HL-60/S4 treated with retinoic acid at 250 ng/mL for 4 days and 3 days (cell line): Measurements from ENCODE around the gene PRSS35.
"Not testable (repeated sequence)": the region's sequence is repeated elsewhere in the genome, so short reads cannot be mapped to it uniquely, and the experiment has no call there.

Experiments
- in situ Hi-C: fragments of 300-500 bp; cut with MboI; formaldehyde crosslinking; loops from 2 replicates; pipeline ENCODE4 v1.7.0; 2022; ENCODE audit warnings: low sequenced_read_pairs

The PRSS35 gene

GRCh38 chr6:83511901-83512681, at the start of gene PRSS35:
Gene PRSS35, plus strand, starts transcription at chr6:83512534. Its CDS starts 10,908 bp downstream, at chr6:83523442.
- in situ Hi-C loops = loop anchor here (5.0 kb wide), 1 partner anchor 100 kb away; no protein-coding TSS in a partner anchor

- in situ Hi-C loops = no loop called here
These were observed 48.4 kb upstream of the PRSS35 start for GRCh38 chr6:83463886-83464285.

GRCh38 chr6:83464381-83465140, 47.8 kb upstream of the PRSS35 start:
- in situ Hi-C loops = no loop called here

GRCh38 chr6:83466328-83466727, 46.0 kb upstream of the PRSS35 start:
- in situ Hi-C loops = no loop called here

- in situ Hi-C loops = no loop called here
These were observed 44.7 kb upstream of the PRSS35 start for GRCh38 chr6:83467620-83468036.

GRCh38 chr6:83470001-83470400, 42.3 kb upstream of the PRSS35 start:
- in situ Hi-C loops = no loop called here

- in situ Hi-C loops = no loop called here
These were observed 41.7 kb upstream of the PRSS35 start for GRCh38 chr6:83470587-83470986.

- in situ Hi-C loops = no loop called here
These were observed 39.6 kb upstream of the PRSS35 start for GRCh38 chr6:83472767-83473166.

- in situ Hi-C loops = no loop called here
These were observed 38.0 kb upstream of the PRSS35 start for GRCh38 chr6:83474309-83474708.

GRCh38 chr6:83476971-83477370, 35.4 kb upstream of the PRSS35 start:
- in situ Hi-C loops = no loop called here

GRCh38 chr6:83479389-83479788, 32.9 kb upstream of the PRSS35 start:
- in situ Hi-C loops = no loop called here

- in situ Hi-C loops = no loop called here
These were observed 31.9 kb upstream of the PRSS35 start for GRCh38 chr6:83480470-83480869.

- in situ Hi-C loops = not testable (repeated sequence)
These were observed 30.4 kb upstream of the PRSS35 start for GRCh38 chr6:83481938-83482337.

- in situ Hi-C loops = no loop called here
These were observed 23.9 kb upstream of the PRSS35 start for GRCh38 chr6:83488448-83488847.

- in situ Hi-C loops = no loop called here
These were observed 23.5 kb upstream of the PRSS35 start for GRCh38 chr6:83488861-83489260.

- in situ Hi-C loops = no loop called here
These were observed 22.0 kb upstream of the PRSS35 start for GRCh38 chr6:83490217-83490807.

GRCh38 chr6:83505356-83505755, 7.0 kb upstream of the PRSS35 start:
- in situ Hi-C loops = no loop called here

GRCh38 chr6:83509441-83509840, 2.9 kb upstream of the PRSS35 start:
- in situ Hi-C loops = no loop called here

GRCh38 chr6:83510791-83511190, 1.5 kb upstream of the PRSS35 start:
- in situ Hi-C loops = loop anchor here (5.0 kb wide), 1 partner anchor 98 kb away; no protein-coding TSS in a partner anchor

- in situ Hi-C loops = loop anchor here (5.0 kb wide), 1 partner anchor 99 kb away; no protein-coding TSS in a partner anchor
These were observed 1.1 kb upstream of the PRSS35 start for GRCh38 chr6:83511266-83511665.

- in situ Hi-C loops = loop anchor here (5.0 kb wide), 1 partner anchor 102 kb away; no protein-coding TSS in a partner anchor
These were observed 2.1 kb downstream of the PRSS35 start for GRCh38 chr6:83514466-83514865.
